Left ventricle myocardium superior (tissue), 1 donor: ENCODE data around the gene C6orf141. TPM values are rescaled to one million over a fixed set of nuclear protein-coding genes. Genes with fewer than 3 reads are reported as not detected.

ENCODE experiments used
- ATAC-seq: fragments of 200-7000 bp; cut with Tn5 transposase; one replicate; pipeline ENCODE4 v1.9.1; 2020; ENCODE audit warnings: mild to moderate bottlenecking, moderate library complexity
- DNase-seq: peaks from one replicate; pipeline ENCODE4 v3.0.0-alpha.2; 2020
- intact Hi-C: fragments of 100-400 bp; cut with micrococcal nuclease; formaldehyde crosslinking; loops from one replicate; pipeline ENCODE4 v1.11.0; 2022
- long read RNA-seq: library from polyadenylated mRNA; unstranded; transcript quantifications from one replicate; pipeline ENCODE4 v2.0.0, GENCODE V29; 2021
- total RNA-seq: library from RNA; stranded (reverse); fragmentation: NEBNext Ultra II Directional; extraction: Animal tissue kit (Norgen Biotek cat#: 25700); gene quantifications from one replicate; pipeline ENCODE4 v1.2.1, GENCODE V29; 2021
- donor health status: DM: no; HTN: yes; CAD: no; lungs with severe emphysema.

Gene C6orf141
- 0.32 TPM for total RNA-seq
- long read RNA-seq: 0 reads

- ATAC-seq (no peak), DNase-seq (no peak)
- intact Hi-C loops: no loop called here
Measured at GRCh38 chr6:49550492-49551077, at the start of gene C6orf141. TSS of gene C6orf141 (plus strand) at chr6:49550668. CDS start at chr6:49550793, 125 bp downstream.

GRCh38 chr6:49504666-49505065, 45.8 kb upstream of the C6orf141 start:
- no peak for ATAC-seq
- DNase-seq: no peak
- intact Hi-C loops: no loop called here

- intact Hi-C loops: no loop called here
- DNase-seq (no peak), ATAC-seq (no peak)
Measured at GRCh38 chr6:49506569-49507111, 43.8 kb upstream of the C6orf141 start.

- intact Hi-C loops: no loop called here
- DNase-seq (no peak), ATAC-seq (no peak)
Measured at GRCh38 chr6:49509342-49509741, 41.1 kb upstream of the C6orf141 start.

GRCh38 chr6:49513153-49513989, 37.1 kb upstream of the C6orf141 start:
- ATAC-seq (no peak), DNase-seq (no peak)
- intact Hi-C loops: no loop called here

- no peak for DNase-seq
- intact Hi-C loops: no loop called here
- ATAC-seq: no peak
Measured at GRCh38 chr6:49514571-49515484, 35.6 kb upstream of the C6orf141 start.

- DNase-seq (no peak), ATAC-seq (no peak)
- intact Hi-C loops: no loop called here
Measured at GRCh38 chr6:49515485-49516146, 34.9 kb upstream of the C6orf141 start.

- DNase-seq (no peak), ATAC-seq (no peak)
- intact Hi-C loops: no loop called here
Measured at GRCh38 chr6:49516147-49516505, 34.3 kb upstream of the C6orf141 start.

- no peak for ATAC-seq
Measured at GRCh38 chr6:49517919-49518318, 32.5 kb upstream of the C6orf141 start.

GRCh38 chr6:49519660-49520059, 30.8 kb upstream of the C6orf141 start:
- DNase-seq (no peak), ATAC-seq (no peak)
- intact Hi-C loops: no loop called here

More at GRCh38 chr6:49517919-49518318, 32.5 kb upstream of the C6orf141 start:
- no peak for DNase-seq
- intact Hi-C loops: no loop called here

GRCh38 chr6:49522710-49523593, 27.5 kb upstream of the C6orf141 start:
- DNase-seq: no peak
- no peak for ATAC-seq
- intact Hi-C loops: no loop called here

- DNase-seq (no peak), ATAC-seq (no peak)
- intact Hi-C loops: no loop called here
Measured at GRCh38 chr6:49523901-49524300, 26.6 kb upstream of the C6orf141 start.

GRCh38 chr6:49524541-49524940, 25.9 kb upstream of the C6orf141 start:
- ATAC-seq (no peak), DNase-seq (no peak)
- intact Hi-C loops: no loop called here

GRCh38 chr6:49526598-49526997, 23.9 kb upstream of the C6orf141 start:
- DNase-seq: no peak
- intact Hi-C loops: no loop called here
- ATAC-seq: no peak

- ATAC-seq: no peak
- DNase-seq: no peak
- intact Hi-C loops: no loop called here
Measured at GRCh38 chr6:49527320-49527719, 23.1 kb upstream of the C6orf141 start.

- ATAC-seq (no peak), DNase-seq (no peak)
- intact Hi-C loops: no loop called here
Measured at GRCh38 chr6:49528571-49528970, 21.9 kb upstream of the C6orf141 start.

- DNase-seq (no peak), ATAC-seq (no peak)
- intact Hi-C loops: loop anchor here (5.0 to 10.0 kb wide), 2 partner anchors 77 to 315 kb away; no protein-coding TSS in a partner anchor
Measured at GRCh38 chr6:49530141-49530776, 20.2 kb upstream of the C6orf141 start.
